GM18873 (cell line): Measurements from ENCODE around the gene CDK18.
"Not testable (repeated sequence)": the region's sequence is repeated elsewhere in the genome, so short reads cannot be mapped to it uniquely, and the experiment has no call there.

ENCODE experiments used
- ATAC-seq: cut with Tn5 transposase; IDR thresholded peaks from one replicate; pipeline ENCODE4 v1.9.1; 2021; ENCODE audit warnings: mild to moderate bottlenecking, moderate library complexity, moderate number of reproducible peaks; ENCODE audit not compliant: unreplicated experiment, low FRiP score

CDK18 gene

GRCh38 chr1:205480349-205480985 lies 24.0 kb upstream of the CDK18 start:
- ATAC-seq, result no peak

GRCh38 chr1:205481218-205481617 lies 23.3 kb upstream of the CDK18 start:
- no peak for ATAC-seq

GRCh38 chr1:205481629-205482151 lies 22.8 kb upstream of the CDK18 start:
- no peak for ATAC-seq

GRCh38 chr1:205482587-205482986 lies 21.9 kb upstream of the CDK18 start:
- not testable (repeated sequence) for ATAC-seq

GRCh38 chr1:205483372-205483771 lies 21.1 kb upstream of the CDK18 start:
- ATAC-seq, result no peak

GRCh38 chr1:205484985-205485967 lies 19.2 kb upstream of the CDK18 start:
- ATAC-seq, result no peak

GRCh38 chr1:205486258-205486657 lies 18.2 kb upstream of the CDK18 start:
- no peak for ATAC-seq

- ATAC-seq, result no peak
These were observed 16.3 kb upstream of the CDK18 start for GRCh38 chr1:205488074-205488723.

- ATAC-seq, result no peak
These were observed 12.7 kb upstream of the CDK18 start for GRCh38 chr1:205491794-205492193.

- no peak for ATAC-seq
These were observed 12.2 kb upstream of the CDK18 start for GRCh38 chr1:205492201-205492667.

- no peak for ATAC-seq
These were observed 11.7 kb upstream of the CDK18 start for GRCh38 chr1:205492774-205493173.

GRCh38 chr1:205493241-205494085 lies 11.0 kb upstream of the CDK18 start:
- no peak for ATAC-seq

- ATAC-seq, result no peak
These were observed 10.4 kb upstream of the CDK18 start for GRCh38 chr1:205494115-205494514.

- no peak for ATAC-seq
These were observed 9.1 kb upstream of the CDK18 start for GRCh38 chr1:205495237-205495823.

GRCh38 chr1:205496661-205497060 lies 7.8 kb upstream of the CDK18 start:
- no peak for ATAC-seq

GRCh38 chr1:205497351-205497750 lies 7.1 kb upstream of the CDK18 start:
- no peak for ATAC-seq

GRCh38 chr1:205499789-205500188 lies 4.7 kb upstream of the CDK18 start:
- no peak for ATAC-seq

GRCh38 chr1:205500240-205501233 lies 3.9 kb upstream of the CDK18 start:
- ATAC-seq, result no peak
